HepG2 (cell line): Measurements from ENCODE around the gene ATP6V0A1. TPM values are rescaled to one million over a fixed set of nuclear protein-coding genes. Genes with fewer than 3 reads are reported as not detected.
A peak's percentile ranks its signal among the peaks of the same experiment; 100 is the strongest.

Experiments used
- ATAC-seq: fragments of 200-7000 bp; cut with Tn5 transposase; 3 replicates; pipeline ENCODE4 v1.9.1; 2020; ENCODE audit warnings: mild to moderate bottlenecking, moderate library complexity
- BruUV-seq: library from RNA; stranded (reverse); fragments of 400-500 nt; replicated peaks from 2 replicates; lab custom pipeline; 2021; lab: Mats Ljungman, UMichigan
- CTCF ChIA-PET: fragments of 300-600 bp; formaldehyde crosslinking; extraction: SDS; loops from one replicate; lab custom pipeline; 2021; ENCODE audit warnings: low total read pairs, inconsistent platforms, low intra/inter-chr PET ratio; lab: Yijun Ruan, JAX
- POLR2A ChIA-PET: fragments of 350-600 bp; sonication (Branson Sonifier 250); formaldehyde crosslinking; loops from one replicate; lab custom pipeline; 2020; ENCODE audit warnings: antibody characterized with exemption, inconsistent platforms; lab: Yijun Ruan, JAX
- DNase-seq: peaks from one replicate; pipeline ENCODE4 v3.0.0-alpha.2; 2015; ENCODE audit warnings: low spot score
- FAIRE-seq: peaks from 3 replicates; lab custom pipeline; 2011; peaks lifted over from hg19 to GRCh38; lab: Jason Lieb, UNC
- H2AFZ ChIP-seq: one replicate; pipeline ENCODE4 v1.6.1; 2011; ENCODE audit warnings: low read length, inconsistent platforms
- H3K27ac ChIP-seq: fragments of 300-600 bp; 3 replicates; pipeline ENCODE4 v1.8.0; 2011; ENCODE audit warnings: mixed run types, mild to moderate bottlenecking, mixed read lengths, low read length, inconsistent platforms; ENCODE audit not compliant: insufficient read depth; ENCODE audit errors: extremely low read length
- H3K27me3 ChIP-seq, 2 experiments: fragments of 200-600 bp in 1 of 2; 2 replicates in 1 of 2; 3 replicates in 1 of 2; pipeline versions ENCODE4 v1.6.0 to v1.8.0; 2011; ENCODE audit warnings: low read length in 2 of 2, mild to moderate bottlenecking in 2 of 2, moderate library complexity in 2 of 2, inconsistent platforms in 1 of 2; ENCODE audit not compliant: insufficient read depth in 2 of 2, control insufficient read depth in 1 of 2
- H3K36me3 ChIP-seq, 2 experiments: fragments of 200-600 bp in 1 of 2; replicated peaks in 1 of 2; 2 replicates in 1 of 2; 3 replicates in 1 of 2; pipeline versions ENCODE4 v1.5.1 to v1.8.0; 2011; ENCODE audit warnings: low read length in 2 of 2, inconsistent platforms in 1 of 2; ENCODE audit not compliant: insufficient read depth in 2 of 2, control insufficient read depth in 1 of 2
- H3K4me1 ChIP-seq: 2 replicates; pipeline ENCODE4 v1.5.1; 2012; ENCODE audit warnings: low read length, inconsistent platforms; ENCODE audit not compliant: insufficient read depth
- H3K4me2 ChIP-seq: 2 replicates; pipeline ENCODE4 v1.6.0; 2011; ENCODE audit warnings: low read depth, low read length, inconsistent platforms
- H3K4me3 ChIP-seq, 3 experiments: fragments of 200-600 bp in 1 of 3; sonication (generic), shearing (Covaris generic) in 1 of 3; replicated peaks in 1 of 3; 2 replicates each; pipeline ENCODE4 v1.5.1; 2011 to 2016; ENCODE audit warnings: low read length in 3 of 3, inconsistent platforms in 2 of 3, low read depth in 2 of 3, mild to moderate bottlenecking in 2 of 3, control low read depth in 1 of 3, mixed read lengths in 1 of 3; ENCODE audit not compliant: insufficient read depth in 1 of 3
- H3K79me2 ChIP-seq: one replicate; pipeline ENCODE4 v1.6.1; 2011; ENCODE audit warnings: low read length, inconsistent platforms; ENCODE audit not compliant: insufficient read depth
- H3K9ac ChIP-seq: 2 replicates; pipeline ENCODE4 v1.6.0; 2011; ENCODE audit warnings: mild to moderate bottlenecking, low read depth, low read length, inconsistent platforms; ENCODE audit not compliant: insufficient read depth
- H3K9me3 ChIP-seq: 2 replicates; pipeline ENCODE4 v1.5.1; 2012; ENCODE audit warnings: mild to moderate bottlenecking, low read length
- H4K20me1 ChIP-seq: 2 replicates; pipeline ENCODE4 v1.6.0; 2011; ENCODE audit warnings: inconsistent platforms, mild to moderate bottlenecking, low read length, moderate library complexity; ENCODE audit not compliant: insufficient read depth
- KDM5A ChIP-seq: fragments of 200-600 bp; sonication (generic); IDR thresholded peaks from 2 replicates; pipeline ENCODE4 v1.7.0; 2018; ENCODE audit warnings: antibody characterized with exemption, mild to moderate bottlenecking, low read length, borderline replicate concordance
- KMT2B ChIP-seq: IDR thresholded peaks from 2 replicates; pipeline ENCODE4 v1.6.1; 2016; ENCODE audit warnings: missing genetic modification reagents, missing compliant biosample characterization
- NR2F1 ChIP-seq, 2 experiments: fragments of 450-650 bp in 1 of 2; formaldehyde crosslinking in 1 of 2; IDR thresholded peaks; 2 replicates each; pipeline versions ENCODE4 v1.5.0 to v1.6.1; 2016 to 2020; ENCODE audit warnings: mild to moderate bottlenecking in 1 of 2, missing compliant biosample characterization in 1 of 2, missing genetic modification reagents in 1 of 2, moderate library complexity in 1 of 2
- PAXIP1 ChIP-seq: sonication (generic); formaldehyde crosslinking; conservative IDR thresholded peaks from 2 replicates; pipeline ENCODE4 v1.4.0; 2020; ENCODE audit warnings: mild to moderate bottlenecking, missing genetic modification reagents, moderate library complexity
- PHF21A ChIP-seq: sonication (generic); formaldehyde crosslinking; IDR thresholded peaks from 2 replicates; pipeline ENCODE4 v1.5.0; 2020; ENCODE audit warnings: mild to moderate bottlenecking, missing genetic modification reagents
- POLR2A ChIP-seq, 2 experiments: IDR thresholded peaks; 2 replicates each; pipeline ENCODE4 v1.6.1; 2011; ENCODE audit warnings: low read depth in 2 of 2, low read length in 2 of 2, mild to moderate bottlenecking in 1 of 2, moderate library complexity in 1 of 2; ENCODE audit not compliant: insufficient read depth in 1 of 2
- WIZ ChIP-seq: sonication (generic); formaldehyde crosslinking; IDR thresholded peaks from 2 replicates; pipeline ENCODE4 v1.5.1; 2020; ENCODE audit warnings: mild to moderate bottlenecking, missing genetic modification reagents
- ZBTB33 ChIP-seq: sonication (generic); formaldehyde crosslinking; IDR thresholded peaks from 2 replicates; pipeline ENCODE4 v1.4.0; 2020; ENCODE audit warnings: missing genetic modification reagents
- ZBTB46 ChIP-seq: sonication (generic); formaldehyde crosslinking; IDR thresholded peaks from 2 replicates; pipeline ENCODE4 v1.4.0; 2020; ENCODE audit warnings: mild to moderate bottlenecking, missing genetic modification reagents, borderline replicate concordance
- ZFY ChIP-seq: sonication (generic); formaldehyde crosslinking; IDR thresholded peaks from 2 replicates; pipeline ENCODE4 v1.4.0; 2020; ENCODE audit warnings: missing genetic modification reagents
- ZNF230 ChIP-seq: sonication (generic); formaldehyde crosslinking; IDR thresholded peaks from 2 replicates; pipeline ENCODE4 v1.4.0; 2020; ENCODE audit warnings: mild to moderate bottlenecking, missing genetic modification reagents
- ZNF33A ChIP-seq: sonication (generic); formaldehyde crosslinking; IDR thresholded peaks from 2 replicates; pipeline ENCODE4 v1.5.1; 2020; ENCODE audit warnings: missing genetic modification reagents, mild to moderate bottlenecking, moderate library complexity, borderline replicate concordance
- ZNF44 ChIP-seq: sonication (generic); formaldehyde crosslinking; IDR thresholded peaks from 2 replicates; pipeline ENCODE4 v1.5.1; 2020; ENCODE audit warnings: mild to moderate bottlenecking, missing genetic modification reagents
- ZNF510 ChIP-seq: sonication (generic); formaldehyde crosslinking; IDR thresholded peaks from 2 replicates; pipeline ENCODE4 v1.4.0; 2020; ENCODE audit warnings: low read depth, mild to moderate bottlenecking, missing genetic modification reagents
- ZSCAN29 ChIP-seq: sonication (generic); formaldehyde crosslinking; conservative IDR thresholded peaks from 2 replicates; pipeline ENCODE4 v1.4.0; 2020; ENCODE audit warnings: mild to moderate bottlenecking, missing genetic modification reagents
- whole genome bisulfite sequencing: methylation state at CpG from one replicate; pipeline ENCODE4 v1.1.6; 2017; ENCODE audit warnings: low lambda C conversion rate; 5-methylcytosine and 5-hydroxymethylcytosine counted together
- in situ Hi-C: cut with HindIII; loops from 2 replicates; pipeline ENCODE4 v1.10.0; 2017; ENCODE audit warnings: low pct_unique_long_range_greater_than_20kb; ENCODE audit not compliant: extremely low pct_ligation_motif_present
- intact Hi-C: fragments of 100-400 bp; cut with micrococcal nuclease; formaldehyde crosslinking; loops from one replicate; pipeline ENCODE4 v1.10.0; 2022; ENCODE audit not compliant: unreplicated experiment
- polyA plus RNA-seq, 8 experiments: library from polyadenylated mRNA; depleted of rRNA in 3 of 8; stranded (reverse) in 7 of 8; unstranded in 1 of 8; fragments of >200 nt; fragmentation: Illumina TruSeq in 4 of 8; extraction: Trizol in 4 of 8; gene quantifications; 2 replicates each; pipeline versions ENCODE4 v1.2.1 to v1.2.3, GENCODE V29; 2011 to 2016; ENCODE audit warnings: low read depth in 4 of 8, missing spikeins in 1 of 8, mixed read lengths in 1 of 8; ENCODE audit not compliant: insufficient read depth in 1 of 8
- total RNA-seq, 5 experiments: library from RNA; depleted of rRNA; stranded (reverse); fragments of >200 nt; fragmentation: Illumina TruSeq; extraction: Trizol; gene quantifications; 2 replicates each; pipeline ENCODE4 v1.2.3, GENCODE V29; 2016; ENCODE audit warnings: low read depth in 1 of 5

ATP6V0A1 gene
- total and polyA plus RNA-seq, 2 of the 13 experiments (the other 11 are each of a cell fraction or from before 2014, with no cell fraction given): 27.9 to 54.1 TPM

- intact Hi-C loops (no loop called here), in situ Hi-C loops (no loop called here)
- ChIA-PET CTCF (no interaction called here), POLR2A (interaction anchor here (1.0 to 4.2 kb wide), 24 partner anchors 8 to 223 kb away, joined by 3 to 68 read pairs (median 6); partner anchors contain the start of genes CAVIN1, COASY, HSD17B1 and MLX)
- Histone ChIP-seq H3K27me3 (no peaks in the 10 kb centered on the region), H3K4me1 (peaks cover 62% of the 10 kb centered on the region), H3K4me2 (peak overlapping the region; percentile 99), H3K79me2 (peaks cover 13% of the 10 kb centered on the region), H4K20me1 (no peaks in the 10 kb centered on the region), H3K36me3 (peaks cover 3 to 5% of the 10 kb centered on the region in 2 experiments; a peak in 1 of 5 replicates), H3K9ac (peak overlapping the region; percentile 83), H3K27ac (peak overlapping the region; percentile 79), H3K9me3 (no peaks in the 10 kb centered on the region), H2AFZ (no peak overlapping the region), H3K4me3 (peak overlapping the region; percentile 40 to 72 (median 54))
- no peak for DNase-seq
- TSS peak; percentile 96 for BruUV-seq
- no peak for ATAC-seq
- FAIRE-seq: no peak
- WGBS: 53% methylated on average over 26 of the region's 26 CpGs
- TF ChIP-seq PHF21A (CRISPR knock-in tag) (peak; percentile 18; the same call in 1 of the 2 replicates), ZNF44 (CRISPR knock-in tag) (peak; percentile 80; the same call in 1 of the 2 replicates), KDM5A (peak; percentile 47; the same call in 1 of the 2 replicates), POLR2A (IDR thresholded peaks at IDR 0.05; ENCODE audit: insufficient read depth in 1 of 2, low read depth in 2 of 2, low read length in 2 of 2) (peak in 1 of 2 experiments; percentile 70; a peak in 1 of 4 replicates), ZBTB33 (CRISPR knock-in tag) (peak; percentile 92), ZFY (no peak), ZBTB46 (CRISPR knock-in tag) (0 out of 2 replicates have a peak, but pooled peaks have one; percentile 17), NR2F1 (CRISPR knock-in tag; IDR thresholded peaks at IDR 0.05) (peak in 1 of 2 experiments; percentile 22; a peak in 1 of 4 replicates), PAXIP1 (peak; percentile 29; the same call in 1 of the 2 replicates), ZNF33A (CRISPR knock-in tag) (peak; percentile 94; the same call in 1 of the 2 replicates), WIZ (CRISPR knock-in tag) (peak; percentile 82), ZNF510 (peak; percentile 49; the same call in 1 of the 2 replicates), ZNF230 (CRISPR knock-in tag) (0 out of 2 replicates have a peak, but pooled peaks have one; percentile 17), KMT2B (no peak), ZSCAN29 (CRISPR knock-in tag) (0 out of 2 replicates have a peak, but pooled peaks have one; percentile 44)
Observed at GRCh38 chr17:42535155-42536047, 76.7 kb downstream of the ATP6V0A1 start.
